HG02763 (cell line): ENCODE results near the gene CIAO3.

Experiments used
- ATAC-seq: cut with Tn5 transposase; IDR thresholded peaks from one replicate; pipeline ENCODE4 v1.9.1; 2021; ENCODE audit warnings: mild to moderate bottlenecking, moderate library complexity; ENCODE audit not compliant: unreplicated experiment

Gene CIAO3

DNA sequence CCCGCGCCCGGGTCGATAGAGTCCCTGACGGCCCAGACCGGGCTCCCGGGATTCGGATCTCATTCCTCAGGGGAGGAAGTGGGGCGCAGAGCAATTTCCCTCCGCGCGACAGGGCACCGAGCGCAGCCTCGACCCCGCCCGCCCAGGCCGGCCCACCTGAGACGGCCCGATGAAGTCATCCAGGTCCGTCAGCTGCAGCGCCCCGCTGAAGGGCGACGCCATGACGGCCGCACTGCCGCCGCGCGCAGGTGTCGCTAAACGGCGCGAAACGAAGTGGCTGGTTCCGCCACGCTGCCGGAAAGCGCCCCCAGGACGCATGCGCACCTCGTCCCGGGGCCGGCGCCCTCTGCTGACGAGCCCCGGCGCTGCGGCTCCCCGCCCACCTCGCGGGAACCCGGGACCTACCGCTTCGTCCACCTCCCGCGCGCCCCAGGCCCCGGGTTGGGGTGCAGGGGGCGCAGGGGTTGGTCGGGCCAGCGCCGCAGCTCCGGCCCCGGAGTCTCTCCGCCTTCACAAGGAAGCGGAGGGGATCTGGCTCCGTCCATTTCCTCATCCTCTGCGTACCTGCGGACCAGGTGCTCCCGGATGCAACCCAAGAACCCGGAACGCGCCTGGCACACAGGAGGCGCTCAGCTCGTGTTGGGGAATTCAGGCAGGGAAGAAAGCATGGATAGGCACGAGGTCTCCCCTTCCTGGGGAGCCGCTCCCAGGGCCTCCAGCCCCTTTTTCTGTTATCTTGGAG is at the start of gene CIAO3:
CIAO3 (minus strand) TSS at position 234 of the 742 bp plus-strand sequence; CDS start at position 222, 12 bp downstream.
- peak; percentile 71 for ATAC-seq

DNA sequence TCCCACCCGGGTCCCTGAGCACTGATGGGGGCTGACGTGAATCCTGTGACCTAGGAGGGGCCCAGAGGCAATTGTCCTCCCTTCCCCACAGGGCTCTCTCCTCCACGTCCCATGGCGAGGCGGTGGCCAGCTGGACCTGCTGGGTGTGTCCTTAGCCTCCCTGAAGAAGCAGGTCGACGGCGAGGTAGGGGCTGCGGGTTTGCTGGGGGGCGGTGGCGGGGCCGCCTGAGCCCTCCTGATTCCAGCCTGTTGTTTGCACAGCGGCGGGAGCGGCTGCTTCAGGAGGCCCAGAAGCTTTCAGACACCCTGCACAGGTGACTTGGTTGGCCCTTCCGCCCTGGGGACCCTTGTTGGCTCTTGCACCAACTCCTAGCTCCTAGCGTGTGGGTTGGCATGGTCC is 49.3 kb upstream of the CIAO3 start:
- ATAC-seq: no peak

DNA sequence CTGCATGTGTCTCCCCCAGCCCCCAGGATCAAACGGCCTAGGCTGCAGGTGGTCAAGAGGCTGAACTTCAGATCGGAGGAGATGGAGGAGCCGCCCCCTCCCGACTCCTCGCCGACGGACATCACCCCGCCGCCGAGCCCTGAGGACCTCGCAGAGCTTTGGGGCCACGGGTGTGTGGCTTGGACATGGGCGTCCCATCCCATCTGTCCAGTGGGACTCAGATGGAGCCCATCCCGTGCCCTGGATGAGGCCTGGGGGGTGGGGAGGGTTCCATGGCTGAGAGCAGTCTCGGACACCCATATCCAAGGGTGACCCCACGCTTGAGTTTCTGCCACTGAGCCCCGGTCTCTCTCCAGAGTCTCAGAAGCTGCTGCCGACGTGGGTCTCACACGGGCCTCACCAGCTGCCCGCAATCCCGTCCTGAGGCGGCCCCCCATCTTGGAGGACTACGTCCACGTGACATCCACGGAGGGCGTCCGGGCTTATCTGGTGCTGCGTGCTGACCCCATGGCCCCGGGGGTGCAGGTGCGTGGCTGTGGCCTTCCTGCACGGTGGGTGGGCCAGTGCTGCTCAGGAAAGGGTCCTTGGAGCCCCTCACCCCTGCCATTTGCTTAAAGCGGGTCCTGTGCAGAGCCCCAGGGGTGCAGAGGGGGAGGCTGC is 48.5 kb upstream of the CIAO3 start:
- no peak for ATAC-seq

DNA sequence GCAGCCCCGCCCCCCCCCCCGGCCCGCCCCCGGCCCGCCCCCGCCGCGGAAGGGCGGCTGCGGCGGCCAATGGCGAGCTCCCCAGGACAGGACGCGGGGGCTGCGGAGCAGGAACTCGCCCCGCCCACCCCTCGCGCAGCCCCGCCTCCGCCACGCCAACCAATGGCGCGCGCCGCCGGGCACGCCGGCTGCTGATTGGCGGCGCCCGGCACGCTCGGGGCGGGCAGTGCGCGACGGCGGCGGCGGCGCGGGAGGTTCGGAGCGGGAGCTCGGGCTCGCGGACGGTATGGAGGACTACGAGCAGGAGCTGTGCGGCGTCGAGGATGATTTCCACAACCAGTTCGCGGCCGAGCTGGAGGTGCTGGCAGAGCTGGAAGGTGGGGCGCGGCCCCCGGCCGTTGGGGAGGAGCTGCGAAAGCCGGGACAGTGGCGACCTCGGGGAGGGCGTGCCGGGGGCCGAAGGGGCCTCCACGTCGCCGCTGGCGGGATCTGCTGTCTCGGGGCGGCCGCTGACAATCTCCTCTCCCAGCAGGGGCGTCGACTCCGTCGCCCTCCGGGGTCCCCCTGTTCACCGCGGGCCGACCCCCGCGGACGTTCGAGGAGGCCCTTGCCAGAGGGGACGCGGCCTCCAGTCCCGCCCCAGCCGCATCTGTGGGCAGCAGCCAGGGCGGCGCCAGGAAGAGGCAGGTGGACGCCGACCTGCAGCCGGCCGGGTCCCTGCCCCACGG is 47.8 kb upstream of the CIAO3 start, which contains the start of gene CHTF18:
CHTF18 (plus strand) TSS at position 222 of the 728 bp plus-strand sequence; CDS start at position 287, 65 bp downstream.
- ATAC-seq: peak; percentile 83

DNA sequence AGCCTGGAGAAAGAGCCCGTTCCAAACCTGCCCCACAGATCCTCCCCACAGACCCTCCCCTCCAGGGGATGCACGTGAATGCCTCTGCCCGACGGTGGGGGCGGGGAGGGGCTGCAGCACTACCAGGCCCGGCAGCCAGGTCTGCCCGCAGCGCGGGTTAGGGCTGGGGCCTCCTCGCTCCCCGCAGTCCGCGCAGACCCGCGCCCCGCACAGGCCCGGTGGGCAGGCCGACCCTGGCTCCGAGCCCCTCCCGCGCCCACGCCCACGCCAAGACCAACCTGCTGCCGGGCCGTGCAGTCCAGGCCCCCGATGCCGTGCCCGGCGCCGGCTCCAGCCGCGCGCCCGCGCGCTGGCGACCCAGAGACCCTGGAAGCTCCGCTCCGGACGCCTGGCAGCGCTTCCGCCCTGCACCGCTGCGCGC is 47.2 kb upstream of the CIAO3 start, which contains the start of gene RPUSD1:
RPUSD1 (minus strand) TSS at position 404 of the 421 bp plus-strand sequence. CDS start 644 bp downstream, outside the sequence.
- no peak for ATAC-seq

DNA sequence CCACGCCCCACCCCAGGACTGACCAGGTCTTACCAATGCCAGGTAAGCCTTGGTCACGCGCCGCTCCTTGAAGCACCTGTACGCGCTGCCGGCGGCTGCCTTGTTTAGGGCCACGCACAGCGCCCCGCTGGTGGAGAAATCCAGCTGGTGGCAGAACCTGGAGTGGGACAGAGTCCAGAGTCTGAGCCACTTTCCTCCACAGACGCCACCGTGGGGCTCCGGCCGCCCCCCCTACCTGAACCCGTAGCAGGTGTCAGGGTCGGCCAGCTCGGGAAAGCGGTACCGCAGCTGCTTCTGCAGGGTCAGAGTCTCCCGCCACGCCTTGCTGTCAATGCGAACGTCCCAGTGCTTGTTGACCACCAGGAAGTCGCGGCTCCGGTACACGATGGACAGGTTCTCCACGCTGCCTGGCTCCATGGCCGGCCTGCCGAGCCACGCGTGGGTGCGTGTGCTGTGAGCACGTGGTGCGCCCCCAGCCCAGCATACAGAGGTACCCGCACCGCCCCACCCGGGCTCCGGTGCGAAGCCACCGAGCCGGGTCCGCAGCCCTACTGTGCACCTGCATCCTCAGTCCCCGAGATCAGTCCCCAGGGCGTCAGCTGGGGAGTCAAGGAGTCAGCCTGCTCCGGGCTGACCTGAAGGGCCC is 46.6 kb upstream of the CIAO3 start:
- no peak for ATAC-seq

DNA sequence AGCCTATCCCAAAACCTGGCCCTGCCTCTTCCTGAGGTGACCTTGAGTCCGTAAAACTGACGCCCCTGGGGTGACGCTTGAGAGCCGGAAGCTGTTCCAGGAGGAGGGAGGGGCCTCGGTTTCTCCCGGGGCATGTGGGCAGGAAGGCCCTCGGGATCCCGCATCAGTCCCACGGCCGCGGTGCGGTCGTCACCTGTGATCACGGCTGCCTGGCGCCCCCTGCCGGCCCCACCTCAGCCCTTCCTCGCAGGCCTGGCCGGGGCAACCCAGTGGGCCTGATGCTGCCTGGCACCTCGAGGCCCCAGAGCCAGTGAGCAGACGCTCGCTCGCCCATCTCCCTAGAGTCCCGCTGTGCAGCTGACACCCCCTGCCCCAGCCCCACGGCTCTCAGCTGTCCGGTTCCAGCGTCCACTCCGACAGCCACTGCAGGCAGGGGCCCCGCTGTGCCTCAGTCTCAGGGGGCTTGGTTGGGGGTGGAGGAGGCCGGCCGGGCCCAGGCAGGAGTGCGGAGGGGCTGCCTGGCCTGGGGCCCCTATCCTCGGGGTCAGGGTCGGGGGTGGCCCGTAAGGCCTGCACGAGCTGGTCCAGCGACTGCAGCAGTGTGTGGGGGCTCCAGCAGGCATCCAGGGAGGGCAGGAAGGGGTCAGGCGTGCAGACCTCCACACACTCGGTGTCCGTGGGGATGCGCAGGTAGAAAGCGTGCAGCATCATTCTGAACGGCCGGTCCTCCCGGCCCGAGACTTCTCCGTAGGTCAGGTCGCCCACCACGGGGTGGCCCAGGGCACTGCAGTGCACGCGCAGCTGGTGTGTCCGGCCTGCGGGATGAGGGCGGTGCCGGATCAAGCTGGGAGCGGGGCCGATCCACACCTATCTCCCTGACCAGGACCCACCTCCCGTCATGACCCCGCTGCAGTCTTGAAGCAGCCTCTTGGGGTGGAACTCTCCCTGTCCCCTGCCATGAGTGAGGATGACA is 45.1 kb upstream of the CIAO3 start:
- ATAC-seq: no peak

DNA sequence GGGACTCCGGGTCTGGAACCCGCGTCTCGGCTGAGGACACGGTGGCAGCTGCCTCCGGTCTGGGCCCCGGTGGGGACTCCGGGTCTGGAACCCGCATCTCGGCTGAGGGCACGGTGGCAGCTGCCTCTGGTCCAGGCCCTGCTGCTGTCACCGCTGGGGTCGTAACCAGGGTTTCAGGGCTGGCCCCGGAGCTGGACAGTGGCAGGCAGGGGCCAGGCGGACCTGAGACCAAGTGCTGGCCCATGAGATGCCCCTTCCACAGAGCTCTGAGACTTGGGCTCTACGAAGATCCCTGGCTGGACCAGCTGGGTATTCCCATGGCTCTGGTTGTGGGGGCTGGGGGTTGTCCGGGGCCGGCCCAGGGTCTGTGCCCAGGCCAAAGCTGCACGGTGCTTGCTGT is 43.6 kb upstream of the CIAO3 start:
- no peak for ATAC-seq

DNA sequence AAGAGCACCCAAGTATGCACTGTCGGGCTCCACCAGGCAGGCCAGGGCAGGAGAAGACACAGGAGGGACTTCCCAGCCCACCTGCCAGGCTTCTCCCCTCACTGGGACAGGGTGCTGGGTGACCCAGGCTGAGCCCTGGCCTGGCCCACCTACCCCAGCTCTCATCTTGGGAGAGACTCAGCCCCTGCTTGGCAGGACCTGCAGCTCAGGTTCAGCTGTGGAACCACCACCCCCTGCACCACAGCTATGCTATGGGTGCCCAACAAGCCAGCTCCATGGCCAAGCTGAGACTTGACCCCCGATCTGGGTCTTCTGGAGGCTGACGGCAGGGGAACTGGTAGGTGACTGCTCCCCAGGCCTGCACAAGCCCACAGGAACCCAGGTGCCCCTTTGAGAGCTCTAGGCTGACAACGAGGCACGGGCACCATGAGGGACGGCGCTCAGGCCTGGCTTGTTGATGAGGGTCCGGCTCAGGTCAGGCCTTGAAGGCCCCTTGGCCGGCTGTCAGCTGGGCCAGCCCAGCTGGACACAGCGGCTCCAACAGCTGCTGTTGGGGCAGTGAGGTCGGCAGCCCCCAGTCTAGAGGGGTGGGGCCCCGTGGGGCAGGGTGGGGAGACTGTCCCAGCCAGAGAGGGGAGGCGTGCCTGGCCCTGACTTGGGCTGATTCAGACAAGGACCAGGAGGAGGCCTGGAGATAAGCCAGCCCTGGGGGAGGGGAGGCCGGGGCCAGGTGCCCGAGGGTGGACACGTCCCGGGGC is 42.8 kb upstream of the CIAO3 start:
- ATAC-seq: no peak

DNA sequence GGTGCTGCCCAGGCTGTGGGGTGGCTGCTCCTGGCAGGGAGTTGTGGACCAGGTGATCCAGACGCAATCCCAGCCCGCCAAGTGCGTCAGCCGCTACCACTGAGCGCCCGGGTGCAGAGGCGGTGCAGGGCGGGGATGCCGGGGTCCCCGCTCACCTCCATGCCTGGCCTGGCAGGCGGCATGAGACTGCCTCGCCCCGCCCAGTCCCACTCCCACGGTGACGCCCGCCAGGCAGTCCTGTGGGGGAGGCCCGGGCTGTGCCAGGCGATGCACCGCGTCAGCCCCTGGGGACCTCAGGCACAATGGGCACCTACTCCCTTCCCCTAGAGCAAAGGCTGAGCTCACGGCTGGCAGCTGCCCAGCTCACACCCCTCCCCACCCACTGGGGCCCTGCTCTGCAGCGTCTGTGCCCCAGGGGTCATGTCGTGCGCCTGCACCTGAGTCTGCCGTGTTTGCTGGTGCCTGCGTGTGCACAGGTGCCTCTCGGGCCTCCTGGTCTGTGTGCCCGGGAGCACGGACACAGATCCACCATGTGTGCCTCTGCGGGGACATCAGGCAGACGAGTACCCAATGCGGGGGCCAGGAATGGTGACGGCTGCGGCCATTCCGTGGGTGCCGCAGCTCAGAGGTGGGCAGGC is 42.1 kb upstream of the CIAO3 start:
- no peak for ATAC-seq

DNA sequence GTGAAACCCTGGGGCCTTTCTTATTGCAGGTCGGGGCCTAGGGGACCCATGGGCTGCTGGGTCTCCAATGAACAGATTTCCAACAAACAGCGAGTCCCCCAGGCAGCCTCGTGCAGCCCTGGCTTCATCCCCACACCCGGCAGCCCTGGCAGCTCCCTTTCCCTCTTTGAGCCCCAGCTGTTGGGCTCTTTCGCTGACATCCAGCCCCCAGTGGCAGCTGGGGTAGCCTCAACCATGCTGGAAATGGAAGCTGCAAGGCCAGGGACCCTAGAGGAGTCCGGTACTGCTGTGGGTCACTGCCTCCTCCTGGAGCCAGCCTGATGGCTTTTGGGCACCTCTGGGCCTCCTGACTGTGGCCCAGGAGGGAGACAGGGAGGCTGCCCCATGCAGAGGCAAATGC is 41.5 kb upstream of the CIAO3 start:
- ATAC-seq: no peak

DNA sequence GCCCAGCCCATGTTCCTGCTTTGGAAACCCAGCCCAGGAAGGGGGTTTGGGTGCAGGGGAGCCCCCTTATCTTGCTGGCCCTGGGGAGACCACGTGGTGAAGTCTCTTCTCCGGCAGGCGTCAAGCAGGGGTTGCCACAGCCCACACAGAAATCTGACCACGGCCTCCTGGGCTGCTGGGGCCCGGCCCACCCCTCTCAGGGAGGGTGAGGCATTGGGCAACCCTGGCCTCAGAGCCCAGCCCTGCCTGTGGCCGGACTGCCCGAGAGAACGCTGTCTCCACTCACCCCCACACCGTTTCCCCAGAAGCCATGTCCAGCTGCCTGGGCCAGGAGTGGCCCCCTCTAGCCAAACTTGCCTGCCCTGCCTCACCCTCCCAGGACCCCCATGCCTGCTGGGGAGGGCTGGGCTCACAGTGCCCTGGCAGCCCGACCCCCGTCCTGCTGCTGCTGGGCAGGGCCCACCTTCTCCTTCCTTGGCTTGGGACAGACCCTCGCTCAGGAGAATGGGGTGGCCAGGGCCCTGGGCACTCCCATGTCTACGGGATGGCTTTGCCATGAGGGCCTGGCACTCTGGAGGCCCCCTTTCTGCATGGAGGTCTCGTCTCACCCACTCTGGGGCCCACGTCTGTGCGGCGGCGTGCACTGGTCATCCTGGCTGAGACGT is 40.7 kb upstream of the CIAO3 start:
- no peak for ATAC-seq

DNA sequence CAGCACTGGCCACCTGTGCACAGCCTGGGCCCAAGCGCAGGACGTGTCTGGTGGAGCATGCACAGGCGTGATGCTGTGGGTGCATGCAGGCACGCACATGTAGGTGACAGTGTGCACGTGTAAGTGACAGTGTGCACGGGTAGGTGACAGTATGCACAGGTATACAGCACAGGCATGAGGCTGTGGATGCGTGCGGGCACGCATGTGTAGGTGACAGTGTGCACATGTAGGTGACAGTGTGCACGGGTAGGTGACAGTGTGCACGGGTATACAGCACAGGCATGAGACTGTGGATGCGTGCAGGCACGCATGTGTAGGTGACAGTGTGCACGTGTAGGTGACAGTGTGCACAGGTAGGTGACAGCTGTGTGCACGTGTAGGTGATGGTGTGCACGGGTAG is 39.5 kb upstream of the CIAO3 start:
- ATAC-seq: no peak

DNA sequence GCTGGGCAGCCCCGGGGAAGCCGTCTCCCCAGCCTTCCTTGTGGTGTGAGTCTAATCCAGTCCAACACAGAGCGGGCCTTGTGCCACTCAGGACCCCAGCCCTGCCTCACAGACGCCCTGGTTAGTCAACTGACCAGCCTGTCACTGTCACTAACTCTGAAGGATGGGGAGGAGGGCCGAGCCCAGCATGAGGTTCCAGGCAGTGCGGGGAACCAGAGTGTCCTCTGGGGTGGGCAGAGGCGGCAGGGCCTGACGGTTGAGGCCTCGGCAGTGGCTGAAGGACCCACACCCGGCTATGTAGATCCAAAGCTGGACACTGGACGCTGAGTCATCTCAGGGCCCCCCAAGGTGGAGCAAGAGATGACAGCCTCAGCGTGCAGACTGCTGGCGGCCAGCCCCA is 38.8 kb upstream of the CIAO3 start:
- no peak for ATAC-seq

DNA sequence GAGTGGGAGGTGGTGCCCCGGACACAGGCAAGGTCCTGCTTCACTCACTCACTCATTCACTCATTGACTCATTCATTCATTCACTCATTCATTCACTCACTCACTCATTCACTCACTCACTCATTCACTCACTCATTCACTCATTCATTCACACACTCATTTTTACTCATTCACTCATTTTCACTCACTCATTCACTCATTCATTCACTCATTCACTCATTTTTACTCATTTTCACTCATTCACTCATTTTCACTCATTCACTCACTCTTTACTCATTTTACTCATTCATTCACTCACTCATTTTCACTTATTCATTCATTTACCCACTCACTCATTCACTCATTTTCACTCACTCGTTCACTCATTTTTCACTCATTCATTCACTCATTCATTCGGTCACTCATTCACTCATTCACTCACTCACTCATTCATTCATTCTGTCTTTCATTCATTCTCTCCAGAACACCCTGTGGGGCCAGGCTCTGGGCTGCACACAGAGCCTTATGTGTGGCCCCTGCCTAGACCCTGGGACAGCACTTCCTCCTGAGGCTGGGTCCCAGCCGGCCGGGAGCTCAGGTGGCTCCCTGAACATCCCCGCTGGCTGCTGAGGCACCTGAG is 38.2 kb upstream of the CIAO3 start:
- no peak for ATAC-seq

DNA sequence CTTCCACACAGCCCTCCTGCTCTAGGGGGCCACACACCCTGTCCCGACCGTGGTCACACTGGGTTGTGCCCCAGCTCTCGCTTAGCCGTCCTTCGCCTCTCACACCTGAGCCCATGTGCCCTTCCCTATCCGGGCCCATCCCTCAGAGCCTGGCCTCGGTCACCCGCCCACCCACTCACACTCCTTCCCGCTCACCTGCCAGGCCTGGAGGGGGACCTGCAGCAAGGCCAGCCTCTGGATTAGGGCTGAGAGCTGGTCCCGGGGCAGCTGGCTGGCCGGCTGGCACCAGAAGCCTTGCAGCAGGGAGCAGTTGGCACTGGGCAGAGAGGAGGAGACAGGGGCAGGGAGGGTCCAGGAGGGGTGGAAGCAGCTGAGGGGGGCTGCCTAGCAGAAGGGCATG is 37.6 kb upstream of the CIAO3 start:
- ATAC-seq: no peak

DNA sequence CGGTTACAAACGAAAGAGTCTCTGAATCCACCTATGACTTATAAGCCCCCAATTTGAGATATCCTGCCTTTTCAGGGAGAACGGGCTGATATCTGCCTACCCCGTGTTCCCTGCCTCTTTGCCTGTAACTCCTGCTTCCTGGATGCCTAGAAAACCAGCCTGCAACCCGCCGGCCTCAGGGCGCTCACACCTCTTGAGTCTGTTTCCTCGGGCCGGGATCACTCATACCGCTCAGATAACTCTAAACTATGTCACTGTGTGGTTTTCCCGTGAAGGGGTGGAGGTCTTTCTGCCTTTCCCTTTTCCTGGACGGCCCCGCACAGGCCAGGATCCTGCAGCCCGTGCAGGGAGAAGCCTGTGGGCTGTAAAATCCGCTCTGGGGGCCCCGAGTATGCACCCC is 37.0 kb upstream of the CIAO3 start:
- no peak for ATAC-seq

DNA sequence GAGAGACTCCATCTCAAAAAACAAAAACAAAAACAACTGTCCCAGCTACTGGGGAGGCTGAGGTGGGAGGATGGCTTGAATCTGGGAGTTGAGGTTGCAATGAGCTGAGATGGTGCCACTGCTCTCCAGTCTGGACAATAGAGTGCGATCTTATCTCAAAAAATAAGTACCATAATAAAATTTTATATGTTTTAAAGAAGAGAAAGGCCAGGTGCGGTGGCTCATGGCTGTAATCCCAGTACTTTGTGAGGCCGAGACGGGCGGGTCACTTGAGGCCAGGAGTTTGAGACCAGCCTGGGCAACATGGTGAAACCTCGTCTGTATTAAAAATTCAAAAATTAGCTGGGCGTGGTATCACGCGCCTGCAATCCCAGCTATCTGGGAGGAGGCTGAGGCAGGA is 36.0 kb upstream of the CIAO3 start:
- no peak for ATAC-seq
